ENCODE results near the gene SETD7.

Gene SETD7

DNA sequence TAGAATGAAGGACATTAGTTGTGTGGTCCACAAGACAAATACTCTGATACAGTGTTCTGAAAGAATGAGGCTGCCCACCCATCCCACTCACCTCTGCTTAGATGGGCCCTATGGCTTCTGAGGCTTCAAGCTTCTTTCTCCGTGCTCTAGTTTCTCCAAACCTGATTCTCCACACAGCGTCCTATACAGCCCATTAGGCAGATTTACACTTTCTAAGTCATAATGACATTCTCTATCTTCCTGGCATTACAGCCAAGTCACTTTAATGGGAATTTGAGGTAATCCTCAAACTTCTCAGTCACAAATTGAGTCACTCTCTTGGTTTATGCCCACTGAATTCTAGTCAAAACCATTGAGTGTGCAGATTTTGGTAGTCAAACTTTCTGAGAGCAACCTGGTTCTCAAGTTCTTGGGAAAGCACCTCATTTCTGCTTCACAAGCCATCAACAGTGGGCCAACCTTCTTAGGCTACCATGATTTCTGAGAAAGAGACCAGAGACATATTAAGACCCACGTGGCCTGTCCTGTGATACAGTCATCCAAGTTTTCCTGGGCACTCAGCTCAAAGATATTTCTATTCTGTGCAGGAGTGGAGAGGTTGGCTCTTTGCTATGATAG lies 6.2 kb upstream of the SETD7 start:
- no peak for DNase-seq
- peaks cover 0 to 13% (median 5%) of the 10 kb centered on the region in 4 donors for H3K4me1 ChIP-seq
- no peaks in the 10 kb centered on the region for H3K36me3 ChIP-seq
- intact Hi-C loops (cut with DNase I; ENCODE audit: low total_unique reads), result no loop called here
- no peaks in the 10 kb centered on the region for H3K9me3 ChIP-seq
- H3K27ac ChIP-seq, result no peak overlapping the region
- no peaks in the 10 kb centered on the region for H3K27me3 ChIP-seq
- H3K4me3 ChIP-seq, result no peak overlapping the region
- TF ChIP-seq, protein P1, sequence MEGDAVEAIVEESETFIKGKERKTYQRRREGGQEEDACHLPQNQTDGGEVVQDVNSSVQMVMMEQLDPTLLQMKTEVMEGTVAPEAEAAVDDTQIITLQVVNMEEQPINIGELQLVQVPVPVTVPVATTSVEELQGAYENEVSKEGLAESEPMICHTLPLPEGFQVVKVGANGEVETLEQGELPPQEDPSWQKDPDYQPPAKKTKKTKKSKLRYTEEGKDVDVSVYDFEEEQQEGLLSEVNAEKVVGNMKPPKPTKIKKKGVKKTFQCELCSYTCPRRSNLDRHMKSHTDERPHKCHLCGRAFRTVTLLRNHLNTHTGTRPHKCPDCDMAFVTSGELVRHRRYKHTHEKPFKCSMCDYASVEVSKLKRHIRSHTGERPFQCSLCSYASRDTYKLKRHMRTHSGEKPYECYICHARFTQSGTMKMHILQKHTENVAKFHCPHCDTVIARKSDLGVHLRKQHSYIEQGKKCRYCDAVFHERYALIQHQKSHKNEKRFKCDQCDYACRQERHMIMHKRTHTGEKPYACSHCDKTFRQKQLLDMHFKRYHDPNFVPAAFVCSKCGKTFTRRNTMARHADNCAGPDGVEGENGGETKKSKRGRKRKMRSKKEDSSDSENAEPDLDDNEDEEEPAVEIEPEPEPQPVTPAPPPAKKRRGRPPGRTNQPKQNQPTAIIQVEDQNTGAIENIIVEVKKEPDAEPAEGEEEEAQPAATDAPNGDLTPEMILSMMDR (IDR thresholded peaks at IDR 0.05), result no peak

- no peaks in the 10 kb centered on the region for H3K9me3 ChIP-seq
- H3K27ac ChIP-seq, result no peak overlapping the region
- DNase-seq, result no peak
- TF ChIP-seq, protein P1 (IDR thresholded peaks at IDR 0.05), result no peak
- no peak overlapping the region for H3K4me3 ChIP-seq
- H3K27me3 ChIP-seq, result no peaks in the 10 kb centered on the region
- H3K4me1 ChIP-seq, result peaks cover 0 to 13% (median 6%) of the 10 kb centered on the region in 4 donors
- intact Hi-C loops (cut with DNase I; ENCODE audit: low total_unique reads), result no loop called here
- no peaks in the 10 kb centered on the region for H3K36me3 ChIP-seq
These were observed 4.5 kb upstream of the SETD7 start for GRCh38 chr4:139560406-139561104.

DNA sequence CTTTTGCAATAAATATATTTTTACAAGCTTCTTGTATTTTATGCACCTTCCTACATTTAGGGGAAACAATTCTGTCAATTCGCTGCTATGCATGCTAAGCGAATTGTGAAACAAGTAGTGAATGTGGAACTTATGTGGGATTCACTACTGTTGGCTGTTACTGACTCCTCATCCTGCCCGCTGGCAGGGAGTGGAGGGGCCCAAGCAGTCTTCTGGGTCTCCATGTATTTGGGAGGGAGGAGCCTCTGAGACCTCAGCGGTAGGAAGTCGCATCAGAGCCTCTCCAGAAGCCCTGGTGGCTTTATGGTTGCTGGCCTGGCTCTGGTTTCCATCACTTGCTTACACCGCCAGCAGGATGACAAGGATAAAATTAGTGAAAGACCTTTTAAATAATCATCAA lies 3.7 kb upstream of the SETD7 start:
- DNase-seq, result no peak
- TF ChIP-seq, protein P1 (IDR thresholded peaks at IDR 0.05), result no peak
- no peaks in the 10 kb centered on the region for H3K36me3 ChIP-seq
- no peak overlapping the region for H3K27ac ChIP-seq
- peaks cover 0 to 13% (median 6%) of the 10 kb centered on the region in 4 donors for H3K4me1 ChIP-seq
- H3K4me3 ChIP-seq, result no peak overlapping the region
- intact Hi-C loops (cut with DNase I; ENCODE audit: low total_unique reads), result loop anchor here (5.0 to 10.0 kb wide), 3 partner anchors 65 to 265 kb away; partner anchors contain the start of gene RAB33B
- no peaks in the 10 kb centered on the region for H3K9me3 ChIP-seq
- H3K27me3 ChIP-seq, result no peaks in the 10 kb centered on the region

DNA sequence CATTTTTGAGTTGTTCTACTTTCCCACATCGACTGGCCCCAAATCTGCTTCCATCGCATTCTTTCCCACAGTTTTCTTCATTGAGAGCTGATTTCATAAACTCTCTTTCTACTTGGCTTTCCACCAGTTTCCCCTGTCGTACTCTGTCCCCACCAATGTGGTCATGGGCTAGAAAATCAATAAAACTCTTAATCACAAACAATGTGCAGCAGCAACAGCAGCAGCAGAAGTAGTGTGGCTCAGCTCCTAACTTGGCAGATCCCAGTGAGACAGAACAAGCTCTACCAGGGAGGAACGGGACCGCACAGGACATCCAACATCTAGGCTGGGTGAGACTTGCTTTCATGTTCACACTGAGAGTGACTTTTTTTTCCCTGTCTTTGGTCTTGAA lies 3.1 kb upstream of the SETD7 start:
- H3K4me1 ChIP-seq, result peaks cover 0 to 19% (median 7%) of the 10 kb centered on the region in 4 donors
- H3K9me3 ChIP-seq, result no peaks in the 10 kb centered on the region
- no peak overlapping the region for H3K4me3 ChIP-seq
- TF ChIP-seq, protein P1 (IDR thresholded peaks at IDR 0.05), result no peak
- no peak overlapping the region for H3K27ac ChIP-seq
- H3K27me3 ChIP-seq, result no peaks in the 10 kb centered on the region
- no peak for DNase-seq
- intact Hi-C loops (cut with DNase I; ENCODE audit: low total_unique reads), result loop anchor here (5.0 to 10.0 kb wide), 3 partner anchors 64 to 264 kb away; partner anchors contain the start of gene RAB33B
- no peaks in the 10 kb centered on the region for H3K36me3 ChIP-seq

GRCh38 chr4:139558235-139559088 lies 2.4 kb upstream of the SETD7 start:
- Histone ChIP-seq H3K36me3 (no peaks in the 10 kb centered on the region), H3K4me3 (no peak overlapping the region), H3K4me1 (peaks cover 0 to 25% (median 11%) of the 10 kb centered on the region in 4 donors), H3K27ac (no peak overlapping the region), H3K9me3 (no peaks in the 10 kb centered on the region), H3K27me3 (no peaks in the 10 kb centered on the region)
- intact Hi-C loops (cut with DNase I; ENCODE audit: low total_unique reads), result loop anchor here (5.0 to 10.0 kb wide), 3 partner anchors 64 to 264 kb away; partner anchors contain the start of gene RAB33B
- DNase-seq, result no peak
- TF ChIP-seq, protein P1 (IDR thresholded peaks at IDR 0.05), result no peak
